Testis (tissue), 2 donors: ENCODE results near the gene CACNA1C.
"Not testable (repeated sequence)": the region's sequence is repeated elsewhere in the genome, so short reads cannot be mapped to it uniquely, and the experiment has no call there.

Experiments
- POLR2A ChIP-seq: fragments of 450-650 bp; IDR thresholded peaks from one replicate; pipeline ENCODE4 v1.6.1; 2017; ENCODE audit warnings: antibody characterized with exemption, mild to moderate bottlenecking, moderate library complexity
- TF ChIP-seq, protein P1 (sequence below), 3 experiments: fragments of 450-650 bp in 2 of 3; fragments of 200-600 bp in 1 of 3; sonication (generic) in 1 of 3; IDR thresholded peaks; one replicate each; pipeline ENCODE4 v1.5.1; 2016 to 2019; ENCODE audit warnings: antibody characterized with exemption in 3 of 3, mild to moderate bottlenecking in 2 of 3, moderate library complexity in 1 of 3

DNA sequence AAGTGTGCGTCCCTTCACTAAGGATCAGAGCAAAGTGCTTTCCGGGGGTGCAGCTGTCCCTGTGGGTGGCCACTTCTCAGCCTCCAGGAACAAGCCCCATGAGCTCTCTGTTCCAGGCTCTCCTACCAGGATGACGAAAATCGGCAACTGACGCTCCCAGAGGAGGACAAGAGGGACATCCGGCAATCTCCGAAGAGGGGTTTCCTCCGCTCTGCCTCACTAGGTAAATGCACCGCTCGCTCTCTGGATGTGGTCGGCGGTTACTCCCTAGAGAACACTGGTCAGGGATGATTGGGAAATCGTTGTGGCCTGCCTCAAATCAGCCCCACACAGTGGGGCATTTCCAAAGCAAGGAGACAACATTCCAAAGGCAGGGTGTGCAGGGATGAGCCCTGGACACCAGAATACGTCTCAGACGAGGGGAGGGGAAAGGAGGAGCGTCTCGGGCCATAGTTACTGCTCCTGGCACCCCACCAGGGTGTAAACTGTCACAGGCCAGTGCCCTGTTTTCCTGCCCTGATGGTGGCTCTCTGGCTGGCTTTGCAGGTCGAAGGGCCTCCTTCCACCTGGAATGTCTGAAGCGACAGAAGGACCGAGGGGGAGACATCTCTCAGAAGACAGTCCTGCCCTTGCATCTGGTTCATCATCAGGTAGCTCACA lies 633.0 kb downstream of the CACNA1C start:
- TF ChIP-seq, protein P1, sequence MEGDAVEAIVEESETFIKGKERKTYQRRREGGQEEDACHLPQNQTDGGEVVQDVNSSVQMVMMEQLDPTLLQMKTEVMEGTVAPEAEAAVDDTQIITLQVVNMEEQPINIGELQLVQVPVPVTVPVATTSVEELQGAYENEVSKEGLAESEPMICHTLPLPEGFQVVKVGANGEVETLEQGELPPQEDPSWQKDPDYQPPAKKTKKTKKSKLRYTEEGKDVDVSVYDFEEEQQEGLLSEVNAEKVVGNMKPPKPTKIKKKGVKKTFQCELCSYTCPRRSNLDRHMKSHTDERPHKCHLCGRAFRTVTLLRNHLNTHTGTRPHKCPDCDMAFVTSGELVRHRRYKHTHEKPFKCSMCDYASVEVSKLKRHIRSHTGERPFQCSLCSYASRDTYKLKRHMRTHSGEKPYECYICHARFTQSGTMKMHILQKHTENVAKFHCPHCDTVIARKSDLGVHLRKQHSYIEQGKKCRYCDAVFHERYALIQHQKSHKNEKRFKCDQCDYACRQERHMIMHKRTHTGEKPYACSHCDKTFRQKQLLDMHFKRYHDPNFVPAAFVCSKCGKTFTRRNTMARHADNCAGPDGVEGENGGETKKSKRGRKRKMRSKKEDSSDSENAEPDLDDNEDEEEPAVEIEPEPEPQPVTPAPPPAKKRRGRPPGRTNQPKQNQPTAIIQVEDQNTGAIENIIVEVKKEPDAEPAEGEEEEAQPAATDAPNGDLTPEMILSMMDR (IDR thresholded peaks at IDR 0.05) = not testable (repeated sequence)
- TF ChIP-seq POLR2A = not testable (repeated sequence)
